ENCODE results near the gene FAM161A. TPM values are rescaled to one million over a fixed set of nuclear protein-coding genes. Genes with fewer than 3 reads are reported as not detected.
"Not testable (repeated sequence)": the region's sequence is repeated elsewhere in the genome, so short reads cannot be mapped to it uniquely, and the experiment has no call there.

Gene FAM161A
- total RNA-seq, 3 donors from 2014 or later (not counting 1 experiment from before 2014, with no cell fraction given): 0.68 to 1.1 (median 0.88) TPM

GRCh38 chr2:61876400-61876799, 22.5 kb upstream of the FAM161A start:
- peaks cover 7% of the 10 kb centered on the region for H3K36me3 Mint-ChIP-seq
- intact Hi-C loops (cut with micrococcal nuclease): no loop called here

DNA sequence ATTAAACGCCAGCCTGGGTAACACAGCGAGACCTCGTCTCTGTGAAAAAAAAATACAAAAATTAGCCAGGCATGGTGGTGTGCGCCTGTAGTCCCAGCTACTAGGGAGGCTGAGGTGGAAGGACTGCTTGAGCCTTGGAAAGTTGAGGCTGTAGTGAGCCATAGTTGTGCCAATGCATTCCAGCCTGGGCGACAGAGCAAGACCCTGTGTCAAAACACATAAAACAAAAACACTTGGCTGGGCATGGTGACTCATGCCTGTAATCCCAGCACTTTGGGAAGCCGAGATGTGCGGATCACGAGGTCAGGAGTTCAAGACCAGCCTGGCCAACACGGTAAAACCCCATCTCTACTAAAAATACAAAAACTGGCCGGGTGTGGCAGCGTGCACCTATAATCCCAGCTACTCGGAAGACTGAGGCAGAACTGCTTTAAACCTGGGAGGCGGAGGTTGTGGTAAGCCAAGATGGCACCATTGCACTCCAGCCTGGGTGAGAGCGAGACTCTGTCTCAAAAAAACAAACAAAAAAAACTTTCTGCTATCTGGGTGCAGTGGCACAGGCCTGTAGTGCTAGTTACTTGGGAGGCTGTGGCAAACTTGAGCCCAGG, 12.7 kb upstream of the FAM161A start:
- H3K27me3 ChIP-seq (ENCODE audit: control insufficient read depth, insufficient read depth, low read length); intact Hi-C loops (cut with micrococcal nuclease); DNase-seq; H3K4me3 ChIP-seq (ENCODE audit: low read length); H3K27me3 Mint-ChIP-seq (ENCODE audit: low read depth in 2 of 2); H3K36me3 Mint-ChIP-seq; H3K9me3 ChIP-seq (ENCODE audit: control insufficient read depth, insufficient read depth, low read length); H3K9me3 Mint-ChIP-seq; H3K27ac ChIP-seq (ENCODE audit: low read length); H3K4me1 Mint-ChIP-seq; H3K4me1 ChIP-seq (ENCODE audit: control insufficient read depth, insufficient read depth, low read length); H3K4me3 Mint-ChIP-seq; ATAC-seq: not testable (repeated sequence)
- WGBS (ENCODE audit: insufficient coverage): 98% methylated on average over 14 of the region's 14 CpGs
- peaks cover 48% of the 10 kb centered on the region for H3K36me3 ChIP-seq (ENCODE audit: control insufficient read depth, insufficient read depth, low read length)
- H3K27ac Mint-ChIP-seq: peak overlapping the region in 1 of 2 donors; percentile 22

More at GRCh38 chr2:61876400-61876799, 22.5 kb upstream of the FAM161A start:
- H3K4me3 Mint-ChIP-seq: no peak overlapping the region
- no peak overlapping the region for H3K27ac ChIP-seq (ENCODE audit: low read length)
- no peaks in the 10 kb centered on the region for H3K4me1 ChIP-seq (ENCODE audit: control insufficient read depth, insufficient read depth, low read length)
- no peaks in the 10 kb centered on the region for H3K27me3 ChIP-seq (ENCODE audit: control insufficient read depth, insufficient read depth, low read length)
- no peak overlapping the region for H3K4me3 ChIP-seq (ENCODE audit: low read length)
- H3K9me3 ChIP-seq (ENCODE audit: control insufficient read depth, insufficient read depth, low read length): no peaks in the 10 kb centered on the region
- no peaks in the 10 kb centered on the region for H3K9me3 Mint-ChIP-seq
- no peak for DNase-seq
- no peak for ATAC-seq
- 94% methylated on average over 1 of the region's 1 CpG for WGBS (ENCODE audit: insufficient coverage)
- peaks cover 0 to 2% of the 10 kb centered on the region in 2 donors for H3K4me1 Mint-ChIP-seq
- no peaks in the 10 kb centered on the region for H3K27me3 Mint-ChIP-seq (ENCODE audit: low read depth in 2 of 2)
- TF ChIP-seq, protein P1, sequence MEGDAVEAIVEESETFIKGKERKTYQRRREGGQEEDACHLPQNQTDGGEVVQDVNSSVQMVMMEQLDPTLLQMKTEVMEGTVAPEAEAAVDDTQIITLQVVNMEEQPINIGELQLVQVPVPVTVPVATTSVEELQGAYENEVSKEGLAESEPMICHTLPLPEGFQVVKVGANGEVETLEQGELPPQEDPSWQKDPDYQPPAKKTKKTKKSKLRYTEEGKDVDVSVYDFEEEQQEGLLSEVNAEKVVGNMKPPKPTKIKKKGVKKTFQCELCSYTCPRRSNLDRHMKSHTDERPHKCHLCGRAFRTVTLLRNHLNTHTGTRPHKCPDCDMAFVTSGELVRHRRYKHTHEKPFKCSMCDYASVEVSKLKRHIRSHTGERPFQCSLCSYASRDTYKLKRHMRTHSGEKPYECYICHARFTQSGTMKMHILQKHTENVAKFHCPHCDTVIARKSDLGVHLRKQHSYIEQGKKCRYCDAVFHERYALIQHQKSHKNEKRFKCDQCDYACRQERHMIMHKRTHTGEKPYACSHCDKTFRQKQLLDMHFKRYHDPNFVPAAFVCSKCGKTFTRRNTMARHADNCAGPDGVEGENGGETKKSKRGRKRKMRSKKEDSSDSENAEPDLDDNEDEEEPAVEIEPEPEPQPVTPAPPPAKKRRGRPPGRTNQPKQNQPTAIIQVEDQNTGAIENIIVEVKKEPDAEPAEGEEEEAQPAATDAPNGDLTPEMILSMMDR (IDR thresholded peaks at IDR 0.05): no peak
- H3K36me3 ChIP-seq (ENCODE audit: control insufficient read depth, insufficient read depth, low read length): peaks cover 86% of the 10 kb centered on the region
- H3K27ac Mint-ChIP-seq: no peak overlapping the region

DNA sequence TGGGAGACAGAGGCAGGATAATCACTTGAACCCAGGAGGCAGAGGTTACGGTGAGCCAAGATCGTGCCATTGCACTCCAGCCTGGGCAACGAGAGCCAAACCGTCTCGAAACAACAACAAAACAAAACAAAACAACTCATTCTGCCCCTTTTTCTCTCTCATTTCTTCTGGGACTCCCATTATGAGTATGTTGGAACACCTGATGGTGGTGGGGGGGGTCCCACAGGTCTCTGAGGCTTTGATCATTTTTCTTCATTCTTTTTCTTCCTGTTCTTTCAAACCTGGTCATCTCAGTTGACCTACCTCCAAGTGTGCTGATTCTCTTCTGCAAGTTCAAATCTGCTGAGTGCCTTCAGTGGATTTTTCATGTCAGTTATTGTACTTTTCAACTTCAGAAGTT, 8.2 kb upstream of the FAM161A start:
- Histone ChIP-seq H3K27me3 (ENCODE audit: control insufficient read depth, insufficient read depth, low read length) (no peaks in the 10 kb centered on the region), H3K9me3 (ENCODE audit: control insufficient read depth, insufficient read depth, low read length) (no peaks in the 10 kb centered on the region), H3K4me3 (ENCODE audit: low read length) (no peak overlapping the region), H3K4me1 (ENCODE audit: control insufficient read depth, insufficient read depth, low read length) (no peaks in the 10 kb centered on the region), H3K27ac (ENCODE audit: low read length) (no peak overlapping the region), H3K36me3 (ENCODE audit: control insufficient read depth, insufficient read depth, low read length) (peaks cover 23% of the 10 kb centered on the region)
- intact Hi-C loops (cut with micrococcal nuclease): no loop called here
- Mint-ChIP-seq H3K36me3 (no peaks in the 10 kb centered on the region), H3K4me1 (no peaks in the 10 kb centered on the region), H3K27ac (no peak overlapping the region), H3K27me3 (ENCODE audit: low read depth in 2 of 2) (no peaks in the 10 kb centered on the region), H3K9me3 (no peaks in the 10 kb centered on the region), H3K4me3 (no peak overlapping the region)
- no peak for DNase-seq
- WGBS (ENCODE audit: insufficient coverage): 90% methylated on average over 3 of the region's 5 CpGs
- TF ChIP-seq, protein P1 (IDR thresholded peaks at IDR 0.05): no peak
- ATAC-seq: no peak

DNA sequence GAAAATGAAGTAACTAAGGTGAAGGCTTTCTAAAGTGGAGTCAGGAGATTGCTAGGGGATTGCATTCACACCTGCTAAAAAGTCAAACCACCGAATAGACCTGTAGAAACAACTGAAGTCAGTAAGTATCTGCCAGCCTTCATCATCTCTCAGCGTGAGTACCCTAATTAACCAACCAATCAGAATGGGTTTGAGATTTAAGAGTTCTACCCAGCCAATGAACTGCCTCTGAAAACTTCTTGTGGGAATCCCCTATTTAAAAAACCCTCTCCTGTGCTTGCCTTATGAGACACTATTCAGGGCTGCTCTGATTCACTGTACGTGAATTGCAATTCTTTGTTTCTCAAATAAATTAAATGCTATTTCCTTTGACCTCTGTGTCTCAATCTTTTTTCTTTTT, 3.4 kb upstream of the FAM161A start:
- 60% methylated on average over 3 of the region's 3 CpGs for WGBS (ENCODE audit: insufficient coverage)
- Histone ChIP-seq H3K4me1 (ENCODE audit: control insufficient read depth, insufficient read depth, low read length) (peaks cover 17% of the 10 kb centered on the region), H3K4me3 (ENCODE audit: low read length) (no peak overlapping the region), H3K27me3 (ENCODE audit: control insufficient read depth, insufficient read depth, low read length) (no peaks in the 10 kb centered on the region), H3K27ac (ENCODE audit: low read length) (no peak overlapping the region), H3K36me3 (ENCODE audit: control insufficient read depth, insufficient read depth, low read length) (no peaks in the 10 kb centered on the region), H3K9me3 (ENCODE audit: control insufficient read depth, insufficient read depth, low read length) (no peaks in the 10 kb centered on the region)
- ATAC-seq (no peak), DNase-seq (peak in 1 of 2 donors; percentile 34)
- peaks cover 18 to 25% of the 10 kb centered on the region in 2 donors for H3K4me1 Mint-ChIP-seq
- H3K36me3 Mint-ChIP-seq: no peaks in the 10 kb centered on the region
- intact Hi-C loops (cut with micrococcal nuclease): loop anchor here (10.0 kb wide), 1 partner anchor 322 kb away; the partner anchor contains the start of gene XPO1
- H3K4me3 Mint-ChIP-seq: peak overlapping the region; percentile 6
- no peaks in the 10 kb centered on the region for H3K27me3 Mint-ChIP-seq (ENCODE audit: low read depth in 2 of 2)
- no peak overlapping the region for H3K27ac Mint-ChIP-seq
- no peaks in the 10 kb centered on the region for H3K9me3 Mint-ChIP-seq
- TF ChIP-seq, protein P1 (IDR thresholded peaks at IDR 0.05): no peak

Data from natural killer cell (primary cell).